Keratinocyte (primary cell): ENCODE results near the gene PTPRD. TPM values are rescaled to one million over a fixed set of nuclear protein-coding genes. Genes with fewer than 3 reads are reported as not detected.

Source experiments
- DNase-seq: peaks from one replicate; pipeline ENCODE4 v3.0.0-alpha.2; 2011; ENCODE audit warnings: low read depth, missing footprints, low spot score
- FAIRE-seq: peaks from 2 replicates; lab custom pipeline; 2011; peaks lifted over from hg19 to GRCh38; lab: Jason Lieb, UNC
- H2AFZ ChIP-seq: 2 replicates; pipeline ENCODE4 v1.6.0; 2012; ENCODE audit warnings: low read length, control low read depth, inconsistent platforms; ENCODE audit not compliant: control insufficient read depth
- H3K27ac ChIP-seq: 2 replicates; pipeline ENCODE4 v1.5.1; 2011; ENCODE audit warnings: low read length; ENCODE audit not compliant: control insufficient read depth, insufficient read depth
- H3K27me3 ChIP-seq: 3 replicates; pipeline ENCODE4 v1.6.0; 2011; ENCODE audit warnings: low read length; ENCODE audit not compliant: control insufficient read depth, insufficient read depth; ENCODE audit errors: extremely low read depth
- H3K36me3 ChIP-seq, 2 experiments: 2 replicates in 1 of 2; 3 replicates in 1 of 2; pipeline ENCODE4 v1.5.1; 2011; ENCODE audit warnings: low read length in 2 of 2, mild to moderate bottlenecking in 1 of 2; ENCODE audit not compliant: control insufficient read depth in 2 of 2, insufficient read depth in 2 of 2; ENCODE audit errors: extremely low read depth in 1 of 2
- H3K4me1 ChIP-seq: 3 replicates; pipeline ENCODE4 v1.5.1; 2011; ENCODE audit warnings: low read length; ENCODE audit not compliant: control insufficient read depth, insufficient read depth; ENCODE audit errors: extremely low read depth
- H3K4me2 ChIP-seq: 3 replicates; pipeline ENCODE4 v1.6.0; 2011; ENCODE audit warnings: low read depth, low read length; ENCODE audit not compliant: control insufficient read depth, insufficient read depth; ENCODE audit errors: extremely low read depth
- H3K4me3 ChIP-seq, 3 experiments: fragments of 200-600 bp in 1 of 3; sonication (generic) in 1 of 3; 2 replicates in 2 of 3; 3 replicates in 1 of 3; pipeline ENCODE4 v1.5.1; 2011 to 2016; ENCODE audit warnings: low read length in 3 of 3, mild to moderate bottlenecking in 3 of 3, control low read depth in 2 of 3, inconsistent platforms in 1 of 3, low read depth in 1 of 3, mixed read lengths in 1 of 3, mixed run types in 1 of 3, moderate library complexity in 1 of 3; ENCODE audit not compliant: control insufficient read depth in 2 of 3, insufficient read depth in 2 of 3; ENCODE audit errors: extremely low read depth in 1 of 3
- H3K79me2 ChIP-seq: 2 replicates; pipeline ENCODE4 v1.6.0; 2012; ENCODE audit warnings: low read length; ENCODE audit not compliant: control insufficient read depth, insufficient read depth
- H3K9ac ChIP-seq: 3 replicates; pipeline ENCODE4 v1.6.0; 2011; ENCODE audit warnings: low read length; ENCODE audit not compliant: control insufficient read depth, insufficient read depth; ENCODE audit errors: extremely low read depth
- H3K9me1 ChIP-seq: 3 replicates; pipeline ENCODE4 v1.6.0; 2011; ENCODE audit warnings: low read length; ENCODE audit not compliant: control insufficient read depth, insufficient read depth; ENCODE audit errors: extremely low read depth
- H3K9me3 ChIP-seq: 2 replicates; pipeline ENCODE4 v1.5.1; 2012; ENCODE audit warnings: low read depth, low read length; ENCODE audit not compliant: control insufficient read depth
- H4K20me1 ChIP-seq: 3 replicates; pipeline ENCODE4 v1.6.0; 2011; ENCODE audit warnings: low read length; ENCODE audit not compliant: control insufficient read depth, insufficient read depth; ENCODE audit errors: extremely low read depth
- EZH2 ChIP-seq: IDR thresholded peaks from one replicate; pipeline ENCODE4 v1.6.1; 2012; ENCODE audit warnings: inconsistent platforms, mild to moderate bottlenecking, low read length, moderate library complexity
- dilution Hi-C: fragments of 300-500 bp; cut with MboI; formaldehyde crosslinking; loops from one replicate; pipeline ENCODE4 v1.7.0; 2020; ENCODE audit warnings: low sequenced_read_pairs; ENCODE audit not compliant: extremely low pct_ligation_motif_present
- polyA plus RNA-seq, 5 experiments: library from polyadenylated mRNA; depleted of rRNA in 3 of 5; stranded (reverse) in 3 of 5; stranded (forward) in 1 of 5; unstranded in 1 of 5; fragments of >200 nt; gene quantifications; 1 replicate in 1 of 5; 2 replicates in 3 of 5; 3 replicates in 1 of 5; pipeline versions ENCODE4 v1.2.1 to v1.2.3, GENCODE V29; 2011 to 2012; ENCODE audit warnings: missing spikeins in 2 of 5, low read depth in 1 of 5, low replicate concordance in 1 of 5
- TF ChIP-seq, protein P1 (sequence below), 3 experiments: IDR thresholded peaks in 1 of 3; conservative IDR thresholded peaks in 1 of 3; optimal IDR thresholded peaks in 1 of 3; 2 replicates in 2 of 3; 3 replicates in 1 of 3; pipeline versions ENCODE3 to v1.5.1; 2011; ENCODE audit warnings: low read length in 3 of 3, mild to moderate bottlenecking in 3 of 3, moderate library complexity in 2 of 3, control low read depth in 1 of 3, inconsistent platforms in 1 of 3; ENCODE audit not compliant: insufficient read depth in 2 of 3; ENCODE audit errors: extremely low read depth in 1 of 3

Gene PTPRD
- polyA plus RNA-seq, 1 donor (not counting 4 experiments of a cell fraction or from before 2014, with no cell fraction given) = 0.10 TPM

DNA sequence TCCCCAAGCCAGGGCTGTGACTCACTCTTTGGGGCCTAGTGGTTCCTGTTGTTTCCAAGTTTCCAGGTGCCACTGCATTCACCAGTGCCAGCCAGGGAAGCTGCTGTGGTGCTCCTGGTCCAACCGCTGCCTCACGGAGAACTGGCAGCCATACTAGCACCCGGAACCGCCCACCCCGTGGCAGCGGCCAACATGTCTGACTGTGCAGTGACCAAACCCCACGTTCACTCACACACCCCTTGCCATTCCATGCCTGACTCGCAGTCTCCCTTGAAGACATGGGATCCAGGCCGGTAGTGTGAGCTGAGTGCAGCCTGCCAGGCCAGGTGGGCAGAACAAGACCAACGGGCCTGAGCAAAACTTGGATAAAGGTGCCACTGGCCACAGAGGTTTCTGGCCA, 1968.2 kb downstream of the PTPRD start:
- H3K27ac ChIP-seq = no peak overlapping the region
- H3K79me2 ChIP-seq = no peaks in the 10 kb centered on the region
- H3K9me3 ChIP-seq = no peaks in the 10 kb centered on the region
- H3K27me3 ChIP-seq = no peaks in the 10 kb centered on the region
- TF ChIP-seq EZH2 = no peak
- TF ChIP-seq, protein P1, sequence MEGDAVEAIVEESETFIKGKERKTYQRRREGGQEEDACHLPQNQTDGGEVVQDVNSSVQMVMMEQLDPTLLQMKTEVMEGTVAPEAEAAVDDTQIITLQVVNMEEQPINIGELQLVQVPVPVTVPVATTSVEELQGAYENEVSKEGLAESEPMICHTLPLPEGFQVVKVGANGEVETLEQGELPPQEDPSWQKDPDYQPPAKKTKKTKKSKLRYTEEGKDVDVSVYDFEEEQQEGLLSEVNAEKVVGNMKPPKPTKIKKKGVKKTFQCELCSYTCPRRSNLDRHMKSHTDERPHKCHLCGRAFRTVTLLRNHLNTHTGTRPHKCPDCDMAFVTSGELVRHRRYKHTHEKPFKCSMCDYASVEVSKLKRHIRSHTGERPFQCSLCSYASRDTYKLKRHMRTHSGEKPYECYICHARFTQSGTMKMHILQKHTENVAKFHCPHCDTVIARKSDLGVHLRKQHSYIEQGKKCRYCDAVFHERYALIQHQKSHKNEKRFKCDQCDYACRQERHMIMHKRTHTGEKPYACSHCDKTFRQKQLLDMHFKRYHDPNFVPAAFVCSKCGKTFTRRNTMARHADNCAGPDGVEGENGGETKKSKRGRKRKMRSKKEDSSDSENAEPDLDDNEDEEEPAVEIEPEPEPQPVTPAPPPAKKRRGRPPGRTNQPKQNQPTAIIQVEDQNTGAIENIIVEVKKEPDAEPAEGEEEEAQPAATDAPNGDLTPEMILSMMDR (optimal IDR thresholded peaks at IDR 0.05 in 1 of 3, IDR thresholded peaks at IDR 0.05 in 1 of 3, conservative IDR thresholded peaks at IDR 0.05 in 1 of 3; ENCODE audit: extremely low read depth in 1 of 3, insufficient read depth in 2 of 3, low read length in 3 of 3) = no peak
- H4K20me1 ChIP-seq = no peaks in the 10 kb centered on the region
- H3K4me1 ChIP-seq = no peaks in the 10 kb centered on the region
- H3K36me3 ChIP-seq = no peaks in the 10 kb centered on the region
- dilution Hi-C loops = no loop called here
- no peak overlapping the region for H3K4me2 ChIP-seq
- no peak overlapping the region for H2AFZ ChIP-seq
- H3K9me1 ChIP-seq = no peaks in the 10 kb centered on the region
- H3K9ac ChIP-seq = no peak overlapping the region
- FAIRE-seq (no peak), DNase-seq (no peak)
- H3K4me3 ChIP-seq = no peak overlapping the region

DNA sequence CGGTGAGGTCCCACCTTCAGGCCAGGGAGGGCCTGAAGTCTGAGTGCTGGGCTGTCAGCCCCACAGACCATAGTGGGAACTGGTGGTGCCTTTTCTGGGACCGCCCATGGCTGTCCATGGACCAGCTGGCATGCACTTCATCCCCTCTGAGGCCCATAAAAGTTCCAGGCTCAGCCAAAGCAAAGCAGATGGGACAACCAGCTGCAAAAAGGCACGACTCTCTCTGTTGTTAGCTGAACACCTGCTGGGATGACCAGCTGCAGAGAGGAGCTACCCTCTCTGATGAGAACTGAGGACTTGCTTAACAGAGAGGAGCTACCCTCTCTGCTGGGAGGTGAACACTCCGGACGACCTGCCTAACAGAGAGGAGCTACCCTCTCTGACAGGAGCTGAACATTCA, 1968.9 kb downstream of the PTPRD start:
- no peak for FAIRE-seq
- Histone ChIP-seq H3K9me1 (no peaks in the 10 kb centered on the region), H3K9ac (no peak overlapping the region), H3K4me2 (no peak overlapping the region), H3K4me1 (no peaks in the 10 kb centered on the region), H3K27ac (no peak overlapping the region), H3K79me2 (no peaks in the 10 kb centered on the region), H3K4me3 (no peak overlapping the region), H3K9me3 (no peaks in the 10 kb centered on the region), H3K36me3 (no peaks in the 10 kb centered on the region), H3K27me3 (no peaks in the 10 kb centered on the region), H4K20me1 (no peaks in the 10 kb centered on the region), H2AFZ (no peak overlapping the region)
- TF ChIP-seq, protein P1 (optimal IDR thresholded peaks at IDR 0.05 in 1 of 3, IDR thresholded peaks at IDR 0.05 in 1 of 3, conservative IDR thresholded peaks at IDR 0.05 in 1 of 3; ENCODE audit: extremely low read depth in 1 of 3, insufficient read depth in 2 of 3, low read length in 3 of 3) = no peak
- TF ChIP-seq EZH2 = no peak
- DNase-seq = no peak
- dilution Hi-C loops = no loop called here
